SHP77 treated with DMSO at 0.1 percent for 48 hours (cell line): ENCODE data around the gene SAXO1.

ENCODE experiments used
- DNase-seq: peaks from one replicate; lab custom pipeline; 2025; lab: John Stamatoyannopoulos, UW

Gene SAXO1

DNA sequence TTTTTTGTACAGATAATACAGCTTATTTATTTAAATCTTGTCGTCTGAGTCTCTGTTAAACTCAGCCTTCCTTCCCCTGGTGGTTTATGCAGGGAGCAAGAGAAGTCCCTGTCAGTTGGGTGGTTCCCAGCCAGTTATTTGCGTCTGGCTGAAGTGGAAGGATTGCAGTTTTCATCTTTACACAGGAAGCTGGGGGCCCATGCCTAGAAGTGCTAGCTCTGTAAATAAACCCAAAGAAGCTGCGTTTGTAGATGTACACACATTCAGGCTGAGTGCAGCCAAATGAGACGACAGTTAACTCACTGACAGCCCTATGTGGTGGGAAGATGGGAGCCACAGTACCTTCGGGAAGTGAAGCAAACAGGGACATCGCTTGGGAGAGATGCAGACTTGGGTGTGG is 122.1 kb downstream of the SAXO1 start:
- peak; percentile 38 for DNase-seq

DNA sequence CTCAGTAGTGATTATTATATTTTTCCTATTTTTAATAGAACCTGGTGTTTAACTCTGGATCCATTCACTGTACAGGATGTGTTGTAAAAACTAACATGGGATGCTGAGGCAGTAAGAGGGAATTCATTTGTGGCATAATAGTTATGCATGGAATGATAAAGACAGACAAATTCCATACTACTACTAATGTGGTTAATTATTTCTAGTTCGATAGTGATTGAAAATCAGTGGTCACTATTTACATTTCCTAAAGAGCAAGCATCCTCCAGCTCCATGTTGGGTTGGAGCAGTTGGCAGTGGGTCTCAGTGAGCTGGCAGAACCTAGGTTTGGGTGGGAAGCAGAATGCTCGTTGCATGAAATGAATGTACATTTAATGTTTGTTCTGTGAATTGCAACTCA is 122.6 kb downstream of the SAXO1 start:
- DNase-seq, result no peak

DNA sequence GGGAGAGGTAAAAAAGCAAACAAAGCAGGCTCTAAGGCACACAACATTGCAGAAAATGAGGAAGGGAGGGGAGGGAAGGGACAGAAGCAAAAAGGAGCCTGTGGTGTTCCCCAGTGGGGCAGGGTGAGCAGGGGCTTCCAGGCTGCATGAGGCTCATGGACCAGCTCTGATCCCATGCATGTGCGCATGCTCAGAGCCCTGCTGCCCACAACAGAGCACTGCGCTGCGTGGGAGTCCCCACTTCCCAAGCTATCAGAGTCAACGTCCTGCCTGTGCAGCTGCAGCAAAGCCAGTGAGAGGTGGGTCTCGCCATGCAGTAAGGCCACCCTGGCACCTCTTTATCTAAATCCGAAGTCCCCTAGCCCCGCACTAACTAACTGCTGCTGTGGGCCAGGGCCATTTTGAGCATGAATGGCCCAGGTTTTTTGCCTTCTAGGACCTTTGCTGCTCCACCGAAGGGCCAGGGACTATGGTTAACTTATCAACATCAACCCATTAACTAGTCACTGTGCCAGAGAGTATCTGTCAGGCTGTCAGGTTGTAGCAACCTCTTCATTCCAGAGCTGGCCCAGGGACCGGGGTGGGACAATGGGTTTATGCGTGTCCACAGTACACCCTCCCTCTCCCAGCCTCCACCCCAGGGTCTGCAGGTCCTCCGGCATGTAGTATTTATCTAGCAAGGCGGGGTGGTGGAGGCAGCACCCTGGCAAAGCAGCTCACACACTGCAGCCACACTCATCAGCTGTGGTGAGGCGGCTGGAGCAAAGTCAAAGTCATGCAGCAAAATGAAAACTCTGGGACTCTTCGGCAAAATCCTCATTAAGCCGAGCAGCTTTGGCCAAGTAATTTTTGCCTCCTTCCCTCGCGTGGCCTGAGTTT is 123.6 kb downstream of the SAXO1 start:
- no peak for DNase-seq

DNA sequence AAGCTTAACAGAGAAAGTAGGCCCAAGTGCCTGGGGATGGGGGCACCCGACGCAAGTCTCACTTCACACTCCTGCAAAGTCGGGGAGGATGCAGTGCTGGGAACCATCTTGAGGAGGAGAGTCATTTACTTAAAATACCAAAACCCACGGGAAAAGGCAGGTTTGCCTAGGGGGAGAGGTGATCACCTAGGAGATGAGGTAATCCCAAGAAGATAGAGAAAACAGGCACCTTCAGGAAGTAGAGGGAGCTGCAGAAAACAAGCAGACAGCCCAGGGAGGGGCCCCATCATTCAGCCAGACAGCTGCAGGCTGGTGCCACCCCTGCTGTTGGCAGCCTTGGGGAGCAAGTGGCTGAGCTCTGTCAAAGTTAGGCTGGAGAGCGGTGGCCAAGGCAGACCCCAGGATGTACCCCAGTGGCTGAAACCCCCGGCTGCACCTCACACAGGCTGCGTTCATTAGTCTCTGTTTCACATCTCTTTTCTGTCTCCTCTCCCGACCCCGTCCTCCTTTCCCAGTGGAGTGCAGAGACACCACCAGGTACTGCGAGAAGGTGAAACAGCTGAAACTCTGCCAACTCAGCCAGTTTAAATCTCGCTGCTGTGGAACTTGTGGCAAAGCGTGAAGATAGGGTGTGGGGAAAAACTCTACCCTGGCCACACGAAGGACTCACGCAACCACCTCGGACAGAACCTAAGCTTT is 124.9 kb downstream of the SAXO1 start:
- no peak for DNase-seq

DNA sequence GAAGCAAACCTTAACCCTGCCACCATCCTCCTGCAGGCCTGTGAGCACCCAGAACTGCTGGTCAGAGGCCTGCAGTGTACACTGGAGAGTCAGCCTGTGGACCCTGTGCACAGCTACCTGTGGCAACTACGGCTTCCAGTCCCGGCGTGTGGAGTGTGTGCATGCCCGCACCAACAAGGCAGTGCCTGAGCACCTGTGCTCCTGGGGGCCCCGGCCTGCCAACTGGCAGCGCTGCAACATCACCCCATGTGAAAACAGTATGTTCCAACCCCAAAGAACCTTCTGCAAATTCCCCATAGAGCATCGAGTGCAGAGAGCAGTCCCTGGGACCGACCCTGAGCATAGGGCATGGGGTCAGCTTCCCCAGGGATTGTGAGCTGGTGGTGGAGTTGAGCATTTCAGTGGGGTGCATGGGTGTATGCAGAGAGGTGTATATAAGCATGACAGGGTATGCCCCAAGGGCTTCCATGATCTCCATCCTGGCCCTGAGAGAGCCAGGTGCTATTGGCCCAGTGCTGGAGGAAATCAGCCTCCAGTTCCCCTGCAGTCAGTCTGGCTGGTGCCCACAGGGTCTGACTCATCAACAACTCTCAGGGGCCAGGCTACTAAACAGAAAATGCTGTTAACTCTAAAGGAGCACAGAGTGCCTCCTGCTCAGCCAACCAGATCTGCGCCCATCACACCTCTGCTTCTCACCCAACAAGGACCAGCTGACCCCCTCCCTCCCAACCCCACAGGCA is 126.2 kb downstream of the SAXO1 start:
- no peak for DNase-seq

DNA sequence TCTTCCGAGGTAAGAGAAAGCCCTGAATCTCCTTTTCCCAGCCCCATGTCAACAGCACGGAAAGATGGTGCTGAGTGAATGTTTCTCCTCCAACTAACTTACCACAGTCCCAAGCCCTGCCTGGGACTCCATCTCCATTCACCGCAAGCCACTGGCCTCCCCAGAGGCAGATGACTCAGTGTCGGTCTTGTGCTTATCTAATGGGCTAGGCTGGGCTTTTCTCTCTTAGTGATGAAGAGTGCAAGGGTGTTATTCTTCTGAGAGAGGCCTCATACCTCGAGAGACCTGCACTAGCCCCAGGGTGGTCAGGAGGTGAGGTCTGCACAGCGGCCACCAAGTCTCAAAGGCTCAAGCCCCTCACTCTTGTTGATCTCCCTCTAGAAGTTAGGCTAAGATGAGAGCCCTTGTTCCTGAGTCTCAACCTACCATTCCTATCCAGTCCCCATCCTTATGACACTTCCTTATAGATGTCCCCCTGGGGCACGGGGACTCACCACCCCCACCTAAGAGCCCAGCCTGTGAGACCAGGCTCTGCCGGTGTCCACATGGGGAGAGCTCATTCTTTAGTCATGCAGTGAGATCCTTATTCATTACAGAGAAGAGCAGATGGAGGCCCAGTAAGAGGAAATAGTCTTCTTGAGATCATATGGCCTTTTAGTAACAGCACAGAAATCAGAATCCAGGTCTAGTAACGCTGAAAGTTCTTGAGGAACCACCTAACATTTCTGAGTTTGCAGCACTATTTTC is 127.0 kb downstream of the SAXO1 start:
- no peak for DNase-seq

DNA sequence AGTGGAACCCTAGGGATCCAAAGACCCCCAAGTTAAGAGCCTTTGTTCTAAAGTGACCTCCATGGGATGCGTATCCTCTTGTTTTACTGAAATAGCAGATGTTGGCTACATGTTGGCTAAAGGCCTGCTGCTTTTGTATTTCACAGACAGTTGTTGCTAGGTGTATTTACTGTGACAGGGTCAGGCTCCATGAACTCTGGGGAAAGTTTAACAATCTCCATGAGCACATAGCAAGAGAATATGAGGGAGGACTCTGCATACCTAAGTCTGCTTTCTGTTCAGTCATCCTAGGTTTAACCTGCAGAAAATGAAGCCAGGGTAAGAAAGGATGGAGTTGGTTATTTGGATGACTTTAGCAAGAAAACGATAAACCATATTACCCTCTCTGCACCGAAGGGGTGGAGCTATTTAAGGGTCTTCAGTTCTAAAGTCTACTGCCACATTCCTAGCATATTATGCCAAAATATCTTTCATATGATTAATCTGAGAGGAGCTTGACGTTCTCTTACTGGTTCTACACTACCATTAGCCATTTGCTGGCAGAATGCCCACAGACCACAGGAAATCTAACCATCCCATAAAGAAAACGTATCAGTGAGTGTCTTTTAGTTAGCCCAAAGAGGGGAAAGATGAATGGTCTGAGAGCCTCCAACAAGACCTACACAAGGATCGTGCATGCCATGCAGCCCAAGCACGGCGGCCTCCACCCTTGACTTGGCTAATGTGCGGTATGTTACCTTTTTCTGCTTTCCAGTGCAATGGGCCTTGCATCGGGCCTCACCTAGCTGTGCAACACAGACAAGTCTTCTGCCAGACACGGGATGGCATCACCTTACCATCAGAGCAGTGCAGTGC is 127.8 kb downstream of the SAXO1 start:
- no peak for DNase-seq

DNA sequence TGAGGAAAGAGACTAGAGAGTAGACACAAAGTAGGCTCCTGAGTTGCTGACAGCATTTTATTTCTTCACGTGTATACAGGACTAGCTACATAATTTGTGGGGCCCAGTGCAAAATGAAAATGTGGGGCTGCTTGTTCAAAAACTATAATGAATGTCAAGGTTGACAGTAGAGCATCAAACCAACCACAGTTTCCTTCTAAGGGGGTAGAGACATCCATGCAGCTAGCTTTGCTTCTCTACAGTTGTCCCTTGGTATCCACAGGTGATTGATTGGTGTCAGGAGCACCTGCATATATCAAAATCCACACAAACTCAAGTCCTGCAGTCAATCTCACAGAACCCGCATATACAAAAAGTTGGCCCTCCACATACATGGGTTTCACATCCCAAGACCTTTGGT is 129.6 kb downstream of the SAXO1 start:
- no peak for DNase-seq

DNA sequence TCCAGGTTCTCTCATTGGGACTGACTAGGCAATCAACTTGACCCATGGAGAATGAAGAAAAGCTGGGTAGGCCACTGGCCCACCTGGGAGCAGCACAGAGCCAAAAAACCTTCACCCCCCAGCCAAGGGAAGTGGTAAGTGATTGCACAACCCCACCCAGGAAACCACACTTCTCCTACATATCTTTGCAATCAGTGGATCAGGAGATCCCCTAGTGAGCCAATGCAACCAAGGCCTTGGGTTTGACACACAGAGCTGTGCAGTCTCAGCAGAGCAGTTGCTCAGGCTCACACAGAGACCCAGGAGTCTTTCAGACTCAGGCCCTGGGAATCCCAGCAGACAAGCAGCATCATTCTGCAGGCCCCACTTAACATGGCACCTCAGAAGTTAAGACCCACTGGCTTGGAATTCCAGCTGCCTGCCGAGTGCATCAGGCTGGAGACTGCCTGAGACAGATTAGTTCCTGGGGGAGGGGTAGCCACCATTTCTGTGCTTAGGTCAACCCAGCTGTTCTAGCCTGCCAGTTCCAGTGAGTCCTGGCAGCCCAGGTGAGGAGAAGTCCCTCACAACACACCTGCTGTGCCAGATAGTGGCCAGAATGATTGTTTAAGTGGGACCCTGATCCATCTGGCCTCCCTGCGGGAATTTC is 136.4 kb downstream of the SAXO1 start:
- DNase-seq, result no peak

DNA sequence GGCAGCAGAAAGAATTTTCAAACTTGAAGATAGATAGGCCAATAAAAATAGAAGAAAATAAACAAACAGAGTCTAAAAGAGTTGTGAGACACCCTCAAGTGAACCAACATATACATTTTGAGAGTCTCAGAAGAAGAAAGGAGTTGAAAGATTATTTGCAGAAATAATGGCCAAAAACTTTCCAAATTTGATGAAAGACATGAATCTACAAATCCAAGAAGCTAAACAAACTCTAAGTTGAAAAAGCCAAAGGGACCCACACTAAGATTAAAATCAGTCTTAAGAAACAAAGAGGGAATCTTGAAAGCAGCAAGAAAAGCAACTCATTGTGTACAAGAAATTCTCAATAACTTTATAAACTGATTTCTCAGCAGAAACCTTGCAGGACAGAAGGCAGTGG is 137.0 kb downstream of the SAXO1 start:
- no peak for DNase-seq

DNA sequence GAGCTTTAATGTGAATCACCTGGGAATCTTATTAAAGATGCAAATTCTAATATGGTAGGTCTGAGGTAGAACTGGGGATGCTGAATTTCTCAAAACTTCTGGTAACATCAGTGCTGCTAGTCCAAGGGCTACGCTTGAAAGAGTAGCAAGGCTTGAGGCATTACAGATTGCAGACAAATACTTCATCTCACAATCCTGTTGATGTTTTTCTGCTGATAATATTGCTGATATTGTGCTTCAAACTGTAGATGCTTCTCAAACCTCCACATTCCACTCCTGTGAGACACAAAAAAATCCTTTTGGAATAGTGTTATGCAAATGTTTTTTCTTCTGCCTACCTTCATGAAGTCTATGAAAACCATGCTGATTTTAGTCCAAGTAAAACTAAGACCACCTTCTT is 139.5 kb downstream of the SAXO1 start:
- no peak for DNase-seq

DNA sequence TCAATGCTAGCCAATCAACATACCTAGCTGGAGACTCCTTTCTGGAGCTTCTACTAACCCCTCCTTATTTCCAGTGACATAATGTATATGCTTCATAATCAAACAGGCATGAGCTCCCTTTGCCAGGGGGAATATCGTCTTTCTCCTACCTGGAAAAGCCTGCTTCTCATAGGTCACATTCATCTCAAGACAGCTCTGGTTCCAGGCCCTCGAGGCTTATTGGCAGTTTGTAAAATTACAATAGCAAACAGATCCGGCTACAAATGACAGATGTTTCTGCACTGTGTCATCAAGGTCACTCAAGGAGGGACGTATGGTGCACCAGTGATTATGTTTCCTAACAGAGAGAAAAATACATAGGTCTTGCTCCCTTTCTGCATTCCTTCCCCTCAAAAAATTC is 140.0 kb downstream of the SAXO1 start:
- DNase-seq, result no peak

DNA sequence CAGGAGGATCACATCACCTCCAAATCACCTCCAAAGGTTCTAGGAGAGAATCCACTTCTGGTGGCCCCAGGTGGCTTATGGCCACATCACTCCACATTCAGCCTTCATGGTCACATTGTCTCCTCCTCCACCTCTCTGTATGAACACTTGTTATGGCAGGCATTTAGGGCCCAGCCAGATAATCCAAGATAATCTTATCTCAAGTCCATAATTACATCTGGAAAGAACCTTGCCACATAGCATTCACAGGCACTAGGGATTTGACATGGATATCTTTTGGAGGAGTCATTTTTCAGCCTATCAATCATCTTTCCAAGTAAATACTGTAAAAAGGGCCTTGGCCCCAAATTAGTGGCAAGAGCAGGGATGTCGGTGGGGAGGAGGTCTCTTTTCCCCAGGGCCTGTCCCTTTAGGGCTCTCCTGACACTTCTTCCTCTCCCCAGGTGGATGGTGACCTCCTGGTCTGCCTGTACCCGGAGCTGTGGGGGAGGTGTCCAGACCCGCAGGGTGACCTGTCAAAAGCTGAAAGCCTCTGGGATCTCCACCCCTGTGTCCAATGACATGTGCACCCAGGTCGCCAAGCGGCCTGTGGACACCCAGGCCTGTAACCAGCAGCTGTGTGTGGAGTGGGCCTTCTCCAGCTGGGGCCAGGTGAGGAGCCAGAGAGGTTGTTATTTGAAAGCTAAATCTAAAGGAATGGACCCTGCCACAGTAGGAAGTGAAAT is 140.9 kb downstream of the SAXO1 start:
- DNase-seq, result no peak

DNA sequence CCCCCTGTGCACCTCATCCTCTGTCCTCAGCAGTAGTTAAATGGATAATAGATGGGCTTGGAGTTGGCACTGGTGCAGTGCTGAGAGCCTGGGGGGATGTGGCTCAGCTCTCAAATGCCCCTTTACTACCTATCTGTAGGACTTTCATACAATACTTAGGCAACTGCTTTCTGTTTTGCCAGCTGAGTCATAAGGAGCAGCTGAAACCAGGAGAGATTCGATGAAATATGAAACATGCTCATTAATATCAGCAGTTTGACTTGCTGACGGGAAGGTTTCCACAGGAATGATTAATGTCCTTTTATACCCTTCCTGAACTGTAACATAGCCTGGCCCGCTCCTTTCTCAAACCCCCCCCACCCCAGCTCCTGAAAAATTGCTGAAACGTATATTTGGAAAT is 142.6 kb downstream of the SAXO1 start:
- DNase-seq, result no peak

DNA sequence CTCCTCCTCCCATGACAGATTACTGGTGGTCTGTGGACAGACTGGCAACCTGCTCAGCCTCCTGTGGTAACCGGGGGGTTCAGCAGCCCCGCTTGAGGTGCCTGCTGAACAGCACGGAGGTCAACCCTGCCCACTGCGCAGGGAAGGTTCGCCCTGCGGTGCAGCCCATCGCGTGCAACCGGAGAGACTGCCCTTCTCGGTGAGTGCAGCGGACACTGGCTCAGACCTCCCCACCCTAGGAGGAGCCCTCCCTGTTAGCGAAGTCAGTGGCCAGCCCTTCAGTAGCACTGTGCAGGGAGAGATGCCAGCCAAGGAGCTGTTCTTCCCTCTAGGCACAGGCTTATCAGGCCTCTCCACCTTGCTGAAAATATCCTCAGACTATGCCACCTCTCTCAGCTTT is 143.5 kb downstream of the SAXO1 start:
- no peak for DNase-seq

DNA sequence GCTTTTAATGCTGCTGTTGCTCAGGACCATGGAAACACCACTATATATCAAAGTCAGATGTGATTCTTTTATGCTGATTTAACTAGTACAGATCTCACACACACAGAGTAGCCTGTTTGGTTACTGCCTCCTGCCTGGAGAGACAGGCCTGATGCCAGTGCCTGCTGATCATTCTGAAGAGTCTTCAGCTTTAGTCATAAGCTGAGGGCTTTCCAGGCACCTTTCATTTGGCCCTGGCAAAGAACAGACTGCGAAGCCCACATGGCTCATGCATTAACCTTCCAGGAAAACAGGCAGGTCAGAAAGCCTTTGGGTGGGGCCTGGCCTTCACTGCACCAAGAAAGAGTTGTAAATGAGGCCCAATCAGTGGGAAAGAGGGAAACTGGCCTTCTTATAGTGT is 144.7 kb downstream of the SAXO1 start:
- no peak for DNase-seq

DNA sequence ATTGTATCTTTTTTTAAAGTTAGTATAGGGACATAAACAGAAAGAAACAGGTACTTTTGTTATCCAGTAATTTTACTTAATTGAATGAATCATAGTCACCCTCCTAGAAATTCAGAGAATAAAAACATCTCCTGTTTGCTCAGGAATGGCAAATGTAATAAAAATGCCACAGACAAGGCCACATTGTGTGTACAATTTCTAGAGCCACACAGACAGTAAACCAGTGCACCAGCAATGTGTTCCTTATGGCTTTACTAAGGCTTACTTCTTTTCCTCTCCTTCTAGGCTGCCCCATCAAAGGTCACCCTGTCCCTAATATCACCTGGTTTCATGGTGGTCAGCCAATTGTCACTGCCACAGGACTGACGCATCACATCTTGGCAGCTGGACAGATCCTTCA is 145.5 kb downstream of the SAXO1 start:
- no peak for DNase-seq

DNA sequence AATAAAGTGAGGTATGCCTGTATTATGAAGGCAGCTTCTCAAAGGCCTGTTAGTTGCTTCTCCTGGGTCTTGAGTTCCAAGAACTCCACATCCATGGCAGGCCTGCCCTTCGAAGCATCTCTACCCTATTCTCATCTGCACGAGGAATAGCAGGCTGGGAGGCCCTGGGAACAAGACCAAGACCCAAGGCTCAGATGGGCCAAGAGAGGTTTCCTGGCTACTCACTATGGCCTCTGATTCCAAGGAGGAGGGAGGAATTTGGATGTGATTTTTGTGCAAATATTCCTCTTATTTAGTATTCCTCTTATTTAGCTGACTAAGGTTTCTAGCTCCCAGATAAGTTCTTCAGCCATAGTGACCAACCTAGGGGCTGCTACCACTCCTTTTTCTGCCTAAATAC is 151.3 kb downstream of the SAXO1 start:
- no peak for DNase-seq

DNA sequence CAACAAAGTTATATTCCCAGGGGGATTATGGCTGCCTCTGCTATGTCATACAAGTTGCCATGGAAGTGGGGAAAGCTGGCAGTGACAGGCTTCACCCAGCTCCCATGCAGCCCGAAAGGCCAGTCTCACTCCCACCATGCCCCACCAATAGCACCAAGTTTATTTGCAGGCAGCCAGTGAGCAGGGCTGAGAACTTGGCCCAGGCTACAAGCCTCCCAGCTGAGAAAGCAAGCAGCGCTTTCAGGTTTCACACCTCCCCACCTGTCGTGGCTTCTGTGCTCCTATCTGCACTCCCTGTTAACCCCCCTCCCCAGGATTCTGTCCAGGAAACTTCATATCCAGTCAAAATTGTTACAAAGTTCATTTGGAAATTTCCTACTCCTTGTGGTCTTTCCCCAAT is 155.0 kb downstream of the SAXO1 start:
- no peak for DNase-seq
